Activated CD4-positive, alpha-beta T cell treated with anti-CD3 and anti-CD28 coated beads, Interleukin-2, amount 10 ng/mL, durations not matched to agents 24 days and 14 days (primary cell): Measurements from ENCODE around the gene DPF3. TPM values are rescaled to one million over a fixed set of nuclear protein-coding genes. Genes with fewer than 3 reads are reported as not detected.

ENCODE experiments used
- DNase-seq: peaks from one replicate; pipeline ENCODE4 v3.0.0; 2022
- H3K27ac Mint-ChIP-seq: one replicate; pipeline ENCODE4 v1.8.0; 2022; ENCODE audit warnings: mild to moderate bottlenecking, mixed read lengths
- H3K27me3 Mint-ChIP-seq: one replicate; pipeline ENCODE4 v1.8.0; 2022; ENCODE audit warnings: mixed read lengths
- H3K36me3 Mint-ChIP-seq: one replicate; pipeline ENCODE4 v1.8.0; 2022; ENCODE audit warnings: low read depth, mild to moderate bottlenecking, mixed read lengths
- H3K4me1 Mint-ChIP-seq: one replicate; pipeline ENCODE4 v1.8.0; 2021; ENCODE audit warnings: mixed read lengths
- H3K4me3 Mint-ChIP-seq: one replicate; pipeline ENCODE4 v1.8.0; 2022; ENCODE audit warnings: mild to moderate bottlenecking, moderate library complexity, mixed read lengths
- H3K9me3 Mint-ChIP-seq: one replicate; pipeline ENCODE4 v1.8.0; 2021; ENCODE audit warnings: mixed read lengths
- intact Hi-C: fragments of 100-400 bp; cut with micrococcal nuclease; formaldehyde crosslinking; loops from one replicate; pipeline ENCODE4 v1.15.1; 2023
- total RNA-seq: library from RNA; stranded (reverse); gene quantifications from 2 replicates; pipeline ENCODE4 v1.2.3, GENCODE V29; 2022

DPF3 gene
- total RNA-seq, 1 donor from 2014 or later: 2.8 TPM

- no peak overlapping the region for H3K4me3 Mint-ChIP-seq
- no peaks in the 10 kb centered on the region for H3K4me1 Mint-ChIP-seq
- H3K27me3 Mint-ChIP-seq: peaks cover 32% of the 10 kb centered on the region
- H3K9me3 Mint-ChIP-seq: no peaks in the 10 kb centered on the region
- no peaks in the 10 kb centered on the region for H3K36me3 Mint-ChIP-seq
- H3K27ac Mint-ChIP-seq: no peak overlapping the region
- intact Hi-C loops: no loop called here
- no peak for DNase-seq
Measured at GRCh38 chr14:72830786-72831594, 62.9 kb downstream of the DPF3 start.

- intact Hi-C loops: no loop called here
- no peaks in the 10 kb centered on the region for H3K9me3 Mint-ChIP-seq
Measured at GRCh38 chr14:72830356-72830755, 63.5 kb downstream of the DPF3 start.

DNA sequence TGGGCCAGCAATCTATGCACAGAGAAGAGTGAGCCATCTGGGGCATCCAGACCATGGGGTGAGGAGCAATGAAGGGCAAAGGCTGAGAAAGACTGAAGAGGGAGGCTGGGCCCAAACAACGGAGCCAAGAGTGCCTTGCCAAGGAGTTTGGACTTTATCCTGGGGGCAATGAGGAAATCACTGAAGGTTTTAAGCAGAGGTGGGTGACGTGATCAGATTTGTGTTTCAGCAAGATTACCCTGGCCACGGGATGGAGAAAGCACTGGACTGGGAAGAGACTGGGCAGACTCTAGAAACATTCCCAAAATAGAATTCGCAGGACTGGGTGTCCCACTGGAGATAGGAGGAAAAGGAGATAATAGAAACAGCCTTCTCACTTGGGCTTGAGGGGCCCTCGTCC, 65.3 kb downstream of the DPF3 start:
- intact Hi-C loops: no loop called here
- H3K27ac Mint-ChIP-seq: no peak overlapping the region
- H3K4me3 Mint-ChIP-seq: no peak overlapping the region
- H3K9me3 Mint-ChIP-seq: peaks cover 3% of the 10 kb centered on the region
- no peaks in the 10 kb centered on the region for H3K4me1 Mint-ChIP-seq
- DNase-seq: no peak
- H3K36me3 Mint-ChIP-seq: no peaks in the 10 kb centered on the region
- peaks cover 38% of the 10 kb centered on the region for H3K27me3 Mint-ChIP-seq

More at GRCh38 chr14:72830356-72830755, 63.5 kb downstream of the DPF3 start:
- Mint-ChIP-seq H3K4me1 (no peaks in the 10 kb centered on the region), H3K4me3 (no peak overlapping the region), H3K27me3 (peaks cover 32% of the 10 kb centered on the region), H3K36me3 (no peaks in the 10 kb centered on the region), H3K27ac (no peak overlapping the region)
- no peak for DNase-seq

GRCh38 chr14:72826039-72826438, 67.9 kb downstream of the DPF3 start:
- Mint-ChIP-seq H3K27ac (no peak overlapping the region), H3K36me3 (no peaks in the 10 kb centered on the region), H3K27me3 (peaks cover 26% of the 10 kb centered on the region), H3K4me1 (peaks cover 3% of the 10 kb centered on the region), H3K9me3 (peaks cover 6% of the 10 kb centered on the region), H3K4me3 (no peak overlapping the region)
- no peak for DNase-seq
- intact Hi-C loops: no loop called here

DNA sequence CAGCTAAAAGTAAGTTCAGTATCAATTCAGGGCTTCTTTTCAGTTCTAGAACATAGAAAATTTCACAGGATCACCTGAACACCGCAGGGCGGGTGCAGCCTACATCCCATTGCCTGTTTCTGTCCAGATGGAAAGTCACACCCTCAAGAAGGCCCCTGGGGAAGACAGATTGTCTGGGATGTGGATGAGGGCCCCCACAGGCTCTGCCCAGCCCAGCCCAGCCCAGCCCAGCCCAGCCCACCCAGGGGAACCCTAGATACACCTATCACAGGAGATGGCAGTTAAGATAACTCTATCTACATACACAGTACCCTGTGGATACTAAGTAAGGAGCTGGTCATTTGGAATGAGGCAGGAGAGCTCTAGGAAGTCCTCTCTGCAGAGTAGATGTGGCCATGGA, 68.4 kb downstream of the DPF3 start:
- DNase-seq: no peak
- H3K36me3 Mint-ChIP-seq: no peaks in the 10 kb centered on the region
- H3K4me1 Mint-ChIP-seq: peaks cover 3% of the 10 kb centered on the region
- H3K27me3 Mint-ChIP-seq: peaks cover 21% of the 10 kb centered on the region
- H3K9me3 Mint-ChIP-seq: peaks cover 6% of the 10 kb centered on the region
- H3K27ac Mint-ChIP-seq: no peak overlapping the region
- no peak overlapping the region for H3K4me3 Mint-ChIP-seq
- intact Hi-C loops: no loop called here

DNA sequence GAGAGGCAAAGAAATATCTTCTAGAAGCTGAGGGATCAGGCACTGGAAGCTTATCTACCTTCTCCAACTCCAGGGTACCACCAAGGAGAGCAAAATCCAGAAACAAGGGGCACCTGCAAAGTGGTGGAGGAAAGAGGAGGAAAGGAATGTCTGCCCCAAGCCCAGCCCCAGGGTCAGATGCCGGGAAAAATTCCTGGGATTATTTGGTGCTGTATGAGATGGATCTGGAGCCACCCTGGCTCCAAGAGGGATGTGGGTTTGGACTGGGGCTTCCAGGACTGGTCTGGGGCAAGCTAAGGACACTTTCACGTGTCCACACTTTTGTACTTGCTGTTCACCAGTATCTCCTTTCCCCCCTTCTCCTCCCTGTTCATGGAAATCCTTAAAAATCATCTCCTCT, 69.8 kb downstream of the DPF3 start:
- H3K36me3 Mint-ChIP-seq: no peaks in the 10 kb centered on the region
- no peak overlapping the region for H3K27ac Mint-ChIP-seq
- H3K27me3 Mint-ChIP-seq: peaks cover 19% of the 10 kb centered on the region
- intact Hi-C loops: no loop called here
- H3K9me3 Mint-ChIP-seq: peaks cover 14% of the 10 kb centered on the region
- no peak for DNase-seq
- no peak overlapping the region for H3K4me3 Mint-ChIP-seq
- H3K4me1 Mint-ChIP-seq: peaks cover 3% of the 10 kb centered on the region

DNA sequence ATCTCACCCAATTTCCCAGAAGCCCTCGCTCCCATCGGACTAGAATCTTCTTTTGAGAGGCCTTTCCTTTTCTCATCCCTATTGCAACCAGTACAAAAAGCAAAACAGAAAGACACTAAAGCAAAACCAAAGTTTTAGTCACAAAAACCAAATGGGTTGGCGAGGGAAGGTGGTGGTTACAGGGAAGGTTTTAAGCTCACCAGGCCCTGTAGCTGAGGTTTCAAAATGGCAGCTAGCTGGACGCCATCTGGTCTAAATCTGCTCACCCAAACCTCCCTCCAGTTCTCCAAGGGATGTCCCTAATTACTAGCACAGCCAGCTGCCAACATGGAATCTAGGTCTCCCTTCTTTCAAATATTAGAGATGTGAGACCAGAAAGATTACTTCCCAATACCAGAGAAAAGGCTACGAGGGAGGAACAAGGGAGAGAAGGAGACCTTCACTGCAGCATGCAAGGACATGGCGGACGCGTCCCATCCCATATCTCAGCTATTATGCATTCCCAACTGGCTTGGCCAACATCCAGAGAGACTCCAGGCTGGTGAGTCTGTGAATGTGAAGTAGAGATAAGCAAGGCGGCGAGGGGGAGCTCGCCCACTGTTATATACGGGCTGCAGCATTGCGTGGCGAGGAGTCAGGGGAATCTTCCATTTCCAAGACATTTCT, 70.8 kb downstream of the DPF3 start:
- Mint-ChIP-seq H3K9me3 (peaks cover 17% of the 10 kb centered on the region), H3K4me3 (no peak overlapping the region), H3K27ac (no peak overlapping the region), H3K4me1 (peaks cover 3% of the 10 kb centered on the region), H3K27me3 (peaks cover 11% of the 10 kb centered on the region), H3K36me3 (peaks cover 1% of the 10 kb centered on the region)
- intact Hi-C loops: no loop called here
- DNase-seq: no peak

- intact Hi-C loops: loop anchor here (10.0 kb wide), 1 partner anchor 304 kb away; no protein-coding TSS in a partner anchor
- H3K27ac Mint-ChIP-seq: no peak overlapping the region
- H3K4me1 Mint-ChIP-seq: peaks cover 12% of the 10 kb centered on the region
- no peak overlapping the region for H3K4me3 Mint-ChIP-seq
- peaks cover 1% of the 10 kb centered on the region for H3K36me3 Mint-ChIP-seq
- H3K9me3 Mint-ChIP-seq: peaks cover 14% of the 10 kb centered on the region
- DNase-seq: no peak
- peaks cover 5% of the 10 kb centered on the region for H3K27me3 Mint-ChIP-seq
Measured at GRCh38 chr14:72818998-72819397, 74.9 kb downstream of the DPF3 start.

DNA sequence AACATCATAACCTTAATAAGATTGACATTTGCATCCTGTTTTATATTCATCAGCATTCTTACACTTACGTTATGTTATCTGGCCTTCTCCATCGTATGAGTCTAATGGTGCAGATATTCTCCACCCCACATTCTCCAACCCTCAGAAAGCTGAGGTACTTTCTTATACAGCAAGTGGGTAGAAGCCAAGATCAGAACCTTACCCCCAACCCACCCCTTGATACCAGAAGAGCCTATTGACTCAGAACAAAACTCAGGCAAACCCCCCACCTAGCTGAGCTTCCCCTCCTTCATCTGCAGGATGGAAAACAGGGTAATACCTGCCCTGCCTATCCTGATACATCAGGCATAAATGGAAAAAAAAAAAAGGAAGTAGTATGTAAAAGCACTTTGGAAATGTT, 77.6 kb downstream of the DPF3 start:
- peaks cover 3% of the 10 kb centered on the region for H3K36me3 Mint-ChIP-seq
- DNase-seq: no peak
- no peaks in the 10 kb centered on the region for H3K27me3 Mint-ChIP-seq
- no peak overlapping the region for H3K4me3 Mint-ChIP-seq
- H3K27ac Mint-ChIP-seq: no peak overlapping the region
- H3K4me1 Mint-ChIP-seq: peaks cover 12% of the 10 kb centered on the region
- intact Hi-C loops: loop anchor here (10.0 kb wide), 1 partner anchor 301 kb away; no protein-coding TSS in a partner anchor
- H3K9me3 Mint-ChIP-seq: peaks cover 11% of the 10 kb centered on the region

DNA sequence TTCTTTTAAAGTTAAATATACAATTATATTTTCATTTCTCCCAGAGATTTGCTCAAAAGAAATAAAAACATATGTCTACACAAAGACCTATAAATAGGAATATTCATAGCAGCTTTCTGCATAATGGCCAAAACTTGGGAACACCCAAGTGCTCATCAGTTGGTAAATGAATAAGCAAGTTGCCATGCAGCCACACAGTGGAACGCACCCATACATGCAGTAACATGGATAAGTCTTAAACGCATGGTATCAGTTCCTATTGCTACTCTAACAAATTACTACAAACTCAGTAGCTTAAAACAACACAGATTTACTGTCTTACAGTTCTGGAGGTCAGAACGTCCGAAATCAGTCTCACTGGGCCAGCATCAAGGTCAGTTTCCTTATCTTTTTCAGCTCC, 78.5 kb downstream of the DPF3 start:
- intact Hi-C loops: loop anchor here (10.0 kb wide), 1 partner anchor 301 kb away; no protein-coding TSS in a partner anchor
- Mint-ChIP-seq H3K9me3 (peaks cover 11% of the 10 kb centered on the region), H3K27me3 (no peaks in the 10 kb centered on the region), H3K36me3 (peaks cover 3% of the 10 kb centered on the region), H3K4me1 (peaks cover 18% of the 10 kb centered on the region), H3K4me3 (no peak overlapping the region), H3K27ac (no peak overlapping the region)
- DNase-seq: no peak

- no peak for DNase-seq
- peaks cover 33% of the 10 kb centered on the region for H3K4me1 Mint-ChIP-seq
- peaks cover 8% of the 10 kb centered on the region for H3K9me3 Mint-ChIP-seq
- intact Hi-C loops: loop anchor here (10.0 kb wide), 1 partner anchor 298 kb away; no protein-coding TSS in a partner anchor
- H3K4me3 Mint-ChIP-seq: no peak overlapping the region
- H3K27me3 Mint-ChIP-seq: no peaks in the 10 kb centered on the region
- H3K36me3 Mint-ChIP-seq: peaks cover 10% of the 10 kb centered on the region
- no peak overlapping the region for H3K27ac Mint-ChIP-seq
Measured at GRCh38 chr14:72812292-72812851, 81.5 kb downstream of the DPF3 start.

DNA sequence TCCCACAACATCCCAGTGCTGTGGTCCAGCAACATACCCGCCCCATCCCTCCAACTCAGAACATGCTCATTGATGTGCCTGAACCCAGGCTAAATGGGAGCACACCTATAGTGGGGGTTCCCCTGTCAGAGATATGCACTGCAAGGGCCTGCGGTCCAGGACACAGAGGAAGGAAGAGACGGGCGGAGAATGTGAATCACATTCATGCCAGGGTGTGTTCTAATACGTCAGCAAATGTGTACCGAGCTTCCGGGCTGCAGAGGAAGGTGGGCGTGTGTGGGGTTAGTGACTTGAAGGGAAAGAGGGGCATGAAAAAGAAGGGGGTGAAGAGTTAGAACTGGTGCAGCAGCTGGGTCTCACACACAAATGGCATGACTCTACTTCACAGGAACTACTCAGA, 83.7 kb downstream of the DPF3 start:
- peak; percentile 85 for DNase-seq
- H3K4me3 Mint-ChIP-seq: peak overlapping the region; percentile 61
- peak overlapping the region; percentile 88 for H3K27ac Mint-ChIP-seq
- H3K9me3 Mint-ChIP-seq: peaks cover 8% of the 10 kb centered on the region
- H3K36me3 Mint-ChIP-seq: peaks cover 10% of the 10 kb centered on the region
- H3K27me3 Mint-ChIP-seq: no peaks in the 10 kb centered on the region
- peaks cover 28% of the 10 kb centered on the region for H3K4me1 Mint-ChIP-seq
- intact Hi-C loops: loop anchor here (2.0 to 10.0 kb wide), 2 partner anchors 85 to 295 kb away; partner anchors contain the start of gene DPF3

GRCh38 chr14:72809063-72809462, 84.8 kb downstream of the DPF3 start:
- intact Hi-C loops: no loop called here
- Mint-ChIP-seq H3K27ac (no peak overlapping the region), H3K4me3 (no peak overlapping the region), H3K9me3 (peaks cover 8% of the 10 kb centered on the region), H3K36me3 (peaks cover 10% of the 10 kb centered on the region), H3K27me3 (no peaks in the 10 kb centered on the region), H3K4me1 (peaks cover 30% of the 10 kb centered on the region)
- DNase-seq: no peak

DNA sequence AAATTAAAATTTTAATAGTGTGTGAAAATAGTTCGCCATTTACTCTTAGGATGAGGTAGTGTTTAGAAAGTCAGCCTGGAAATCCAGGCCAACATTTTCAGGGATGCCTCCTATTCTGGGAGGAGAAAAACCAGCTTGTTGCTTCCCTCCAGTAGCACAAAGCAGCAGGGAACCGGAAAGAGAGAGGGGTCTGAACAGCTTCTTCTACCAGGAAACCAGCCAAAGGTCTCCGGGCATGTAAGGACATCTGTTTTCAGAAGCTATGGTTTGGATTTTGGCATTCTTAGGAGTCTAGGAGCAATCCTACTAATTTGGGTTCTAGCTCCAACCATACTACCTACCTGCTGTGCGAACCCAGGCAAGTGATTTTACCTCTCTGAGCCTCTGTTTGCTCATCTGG, 85.3 kb downstream of the DPF3 start:
- H3K9me3 Mint-ChIP-seq: peaks cover 8% of the 10 kb centered on the region
- intact Hi-C loops: no loop called here
- no peaks in the 10 kb centered on the region for H3K27me3 Mint-ChIP-seq
- no peak overlapping the region for H3K4me3 Mint-ChIP-seq
- DNase-seq: no peak
- peaks cover 30% of the 10 kb centered on the region for H3K4me1 Mint-ChIP-seq
- H3K27ac Mint-ChIP-seq: no peak overlapping the region
- H3K36me3 Mint-ChIP-seq: peaks cover 10% of the 10 kb centered on the region
